ENCODE measurements around the gene NFKB2.

- TF ChIP-seq CTCF (IDR thresholded peaks at IDR 0.05; ENCODE audit: low read depth, low read length) = no peak
- TF ChIP-seq POLR2A (IDR thresholded peaks at IDR 0.05; ENCODE audit: extremely low read depth, insufficient read length) = no peak
- no peak for TF ChIP-seq MAX (IDR thresholded peaks at IDR 0.05; ENCODE audit: low read depth, low read length)
Observed at GRCh38 chr10:102382871-102383270, 12.6 kb upstream of the NFKB2 start.

Data from NB4 (cell line).